ENCODE measurements around the gene NRCAM. TPM values are rescaled to one million over a fixed set of nuclear protein-coding genes. Genes with fewer than 3 reads are reported as not detected.

Gene NRCAM
- total RNA-seq, 4 donors from 2014 or later, result 1.3 to 4.7 (median 2.2) TPM

DNA sequence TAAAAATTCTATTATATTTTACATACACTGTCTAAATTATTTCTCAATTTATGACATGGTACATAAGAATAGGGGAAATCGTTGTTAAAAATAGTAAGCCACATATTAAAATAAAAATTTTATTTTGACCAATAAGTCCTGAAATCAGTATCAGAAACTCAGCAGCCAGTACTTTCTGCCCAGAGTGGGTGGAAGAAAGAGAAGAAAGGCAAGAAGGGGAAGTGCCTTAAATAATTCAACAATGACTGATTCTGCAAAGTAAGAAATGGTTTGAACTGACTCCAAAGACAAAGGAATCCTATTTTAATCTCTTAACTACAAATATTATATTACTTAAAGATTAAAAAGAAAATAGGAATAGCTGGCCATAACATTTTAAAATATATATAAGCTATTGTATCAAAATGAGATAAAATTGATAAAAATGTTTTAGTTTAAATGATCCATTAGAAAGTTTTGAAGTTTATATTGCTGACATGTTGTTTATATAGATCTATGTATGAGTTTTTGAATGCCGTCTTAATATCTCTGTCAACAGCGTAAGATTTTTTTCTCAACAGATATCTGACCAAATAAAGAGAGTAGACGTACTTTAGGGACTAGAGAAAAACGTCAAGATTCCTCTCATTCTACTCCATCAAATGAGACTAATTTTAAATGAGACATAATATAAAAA is 30.2 kb upstream of the NRCAM start:
- Histone ChIP-seq H3K36me3 (peaks cover 0 to 78% of the 10 kb centered on the region in 2 donors), H3K27me3 (no peaks in the 10 kb centered on the region), H3K4me3 (no peak overlapping the region), H3K4me1 (peaks cover 0 to 6% (median 2%) of the 10 kb centered on the region in 3 donors), H3K27ac (no peak overlapping the region), H3K9me3 (no peaks in the 10 kb centered on the region)
- TF ChIP-seq POLR2AphosphoS5 (IDR thresholded peaks at IDR 0.05) (no peak), POLR2A (IDR thresholded peaks at IDR 0.05) (no peak), EP300 (IDR thresholded peaks at IDR 0.05) (no peak)
- TF ChIP-seq, protein P1, sequence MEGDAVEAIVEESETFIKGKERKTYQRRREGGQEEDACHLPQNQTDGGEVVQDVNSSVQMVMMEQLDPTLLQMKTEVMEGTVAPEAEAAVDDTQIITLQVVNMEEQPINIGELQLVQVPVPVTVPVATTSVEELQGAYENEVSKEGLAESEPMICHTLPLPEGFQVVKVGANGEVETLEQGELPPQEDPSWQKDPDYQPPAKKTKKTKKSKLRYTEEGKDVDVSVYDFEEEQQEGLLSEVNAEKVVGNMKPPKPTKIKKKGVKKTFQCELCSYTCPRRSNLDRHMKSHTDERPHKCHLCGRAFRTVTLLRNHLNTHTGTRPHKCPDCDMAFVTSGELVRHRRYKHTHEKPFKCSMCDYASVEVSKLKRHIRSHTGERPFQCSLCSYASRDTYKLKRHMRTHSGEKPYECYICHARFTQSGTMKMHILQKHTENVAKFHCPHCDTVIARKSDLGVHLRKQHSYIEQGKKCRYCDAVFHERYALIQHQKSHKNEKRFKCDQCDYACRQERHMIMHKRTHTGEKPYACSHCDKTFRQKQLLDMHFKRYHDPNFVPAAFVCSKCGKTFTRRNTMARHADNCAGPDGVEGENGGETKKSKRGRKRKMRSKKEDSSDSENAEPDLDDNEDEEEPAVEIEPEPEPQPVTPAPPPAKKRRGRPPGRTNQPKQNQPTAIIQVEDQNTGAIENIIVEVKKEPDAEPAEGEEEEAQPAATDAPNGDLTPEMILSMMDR (IDR thresholded peaks at IDR 0.05), result no peak
- ATAC-seq, result no peak
- 66 to 74% methylated on average over 5 of the region's 5 CpGs for WGBS, 2 donors (ENCODE audit: low coverage in 1 of 2)

DNA sequence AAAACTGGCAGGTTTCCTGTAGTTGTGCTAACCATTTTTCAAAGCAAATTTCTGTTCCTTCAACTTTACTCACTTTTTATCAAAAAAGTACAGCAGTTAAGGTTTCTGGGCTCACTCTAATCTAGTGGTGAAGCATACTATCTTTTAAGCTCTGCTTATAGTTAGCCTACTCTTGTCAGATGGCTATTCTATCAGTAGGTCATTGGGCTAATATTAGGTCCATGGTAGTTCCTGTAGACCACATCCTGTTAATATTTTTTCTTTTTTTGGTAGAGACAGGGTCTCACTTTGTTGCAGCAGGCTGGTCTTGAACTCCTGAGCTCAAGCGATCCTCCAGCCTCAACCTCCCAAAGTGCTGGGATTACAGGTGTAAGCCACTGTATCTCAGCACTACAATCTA is 27.9 kb upstream of the NRCAM start:
- 92 to 100% methylated on average over 1 of the region's 1 CpG for WGBS, 2 donors (ENCODE audit: low coverage in 1 of 2)
- no peak for TF ChIP-seq POLR2AphosphoS5 (IDR thresholded peaks at IDR 0.05)
- TF ChIP-seq, protein P1 (IDR thresholded peaks at IDR 0.05), result no peak
- Histone ChIP-seq H3K9me3 (no peaks in the 10 kb centered on the region), H3K4me1 (peaks cover 0 to 4% (median 2%) of the 10 kb centered on the region in 3 donors), H3K27ac (no peak overlapping the region), H3K27me3 (no peaks in the 10 kb centered on the region), H3K36me3 (peaks cover 4 to 72% of the 10 kb centered on the region in 2 donors), H3K4me3 (no peak overlapping the region)
- no peak for ATAC-seq

GRCh38 chr7:108480311-108480710 is 24.1 kb upstream of the NRCAM start:
- TF ChIP-seq EP300 (IDR thresholded peaks at IDR 0.05) (no peak), POLR2AphosphoS5 (IDR thresholded peaks at IDR 0.05) (no peak), POLR2A (IDR thresholded peaks at IDR 0.05) (no peak)
- TF ChIP-seq, protein P1 (IDR thresholded peaks at IDR 0.05), result no peak
- Histone ChIP-seq H3K4me1 (no peaks in the 10 kb centered on the region), H3K4me3 (no peak overlapping the region), H3K27ac (no peak overlapping the region), H3K9me3 (no peaks in the 10 kb centered on the region), H3K27me3 (no peaks in the 10 kb centered on the region), H3K36me3 (peaks cover 4 to 78% of the 10 kb centered on the region in 2 donors)
- ATAC-seq, result no peak
- WGBS, 2 donors (ENCODE audit: low coverage in 1 of 2), result 91 to 94% methylated on average over 5 of the region's 5 CpGs

DNA sequence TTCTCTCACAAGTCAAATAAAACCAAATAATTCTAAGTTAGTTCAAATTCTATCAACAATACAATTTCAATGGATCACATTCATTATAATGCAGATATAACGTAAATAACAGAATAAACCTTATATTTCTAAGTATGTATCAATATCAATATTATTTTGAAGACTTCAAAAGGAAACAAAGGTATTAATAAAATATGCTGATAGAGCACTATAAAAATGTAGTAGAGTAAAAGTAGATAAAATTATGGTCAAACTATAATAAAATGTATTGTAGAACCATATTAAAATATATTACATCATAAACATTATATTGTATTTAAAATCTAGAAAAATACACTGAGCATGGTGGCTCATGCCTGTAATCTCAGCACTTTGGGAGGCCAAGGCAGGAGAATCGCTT is 23.5 kb upstream of the NRCAM start:
- H3K27me3 ChIP-seq, result no peaks in the 10 kb centered on the region
- no peak for ATAC-seq
- no peaks in the 10 kb centered on the region for H3K4me1 ChIP-seq
- TF ChIP-seq POLR2A (IDR thresholded peaks at IDR 0.05), result no peak
- TF ChIP-seq, protein P1 (IDR thresholded peaks at IDR 0.05), result no peak
- no peak for TF ChIP-seq POLR2AphosphoS5 (IDR thresholded peaks at IDR 0.05)
- no peak for TF ChIP-seq EP300 (IDR thresholded peaks at IDR 0.05)
- H3K9me3 ChIP-seq, result no peaks in the 10 kb centered on the region
- WGBS, 2 donors (ENCODE audit: low coverage in 1 of 2), result 95 to 97% methylated on average over 2 of the region's 2 CpGs
- no peak overlapping the region for H3K27ac ChIP-seq
- peaks cover 4 to 78% of the 10 kb centered on the region in 2 donors for H3K36me3 ChIP-seq
- no peak overlapping the region for H3K4me3 ChIP-seq

GRCh38 chr7:108479118-108479517 is 22.9 kb upstream of the NRCAM start:
- Histone ChIP-seq H3K27me3 (no peaks in the 10 kb centered on the region), H3K4me3 (no peak overlapping the region), H3K9me3 (no peaks in the 10 kb centered on the region), H3K4me1 (no peaks in the 10 kb centered on the region), H3K36me3 (peaks cover 4 to 82% of the 10 kb centered on the region in 2 donors), H3K27ac (no peak overlapping the region)
- no peak for ATAC-seq
- WGBS, 2 donors (ENCODE audit: low coverage in 1 of 2), result 81 to 95% methylated on average over 4 to 5 of the region's 5 CpGs
- TF ChIP-seq POLR2A (IDR thresholded peaks at IDR 0.05), result no peak
- TF ChIP-seq POLR2AphosphoS5 (IDR thresholded peaks at IDR 0.05), result no peak
- no peak for TF ChIP-seq EP300 (IDR thresholded peaks at IDR 0.05)
- TF ChIP-seq, protein P1 (IDR thresholded peaks at IDR 0.05), result no peak

Measured in gastroesophageal sphincter (tissue), 4 donors.